GM21825 (cell line): Measurements from ENCODE around the gene FCAMR.
A peak's percentile ranks its signal among the peaks of the same experiment; 100 is the strongest.
"Not testable (repeated sequence)": the region's sequence is repeated elsewhere in the genome, so short reads cannot be mapped to it uniquely, and the experiment has no call there.

Experiments used
- ATAC-seq: cut with Tn5 transposase; IDR thresholded peaks from one replicate; pipeline ENCODE4 v1.9.1; 2021; ENCODE audit warnings: mild to moderate bottlenecking, moderate library complexity; ENCODE audit not compliant: unreplicated experiment

Gene FCAMR

DNA sequence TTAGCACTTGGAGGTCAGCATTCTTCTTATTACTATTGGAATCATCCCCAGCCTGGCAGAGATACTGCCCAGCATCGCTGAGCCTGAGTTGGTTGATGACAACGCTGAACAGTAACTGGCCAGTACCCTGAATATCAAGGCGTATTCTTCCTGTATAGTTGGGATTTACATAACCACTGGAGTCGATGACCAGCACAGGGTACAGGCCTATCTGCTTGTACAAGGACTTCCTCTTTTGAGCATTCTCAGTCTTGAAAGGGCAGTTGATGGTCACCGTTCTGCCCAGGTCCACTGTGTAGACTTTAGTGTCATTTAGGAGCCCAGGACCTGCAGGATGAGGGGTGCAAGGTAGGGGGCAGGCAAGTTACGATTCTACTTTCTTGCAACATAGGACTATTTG, 32.8 kb downstream of the FCAMR start:
- no peak for ATAC-seq

DNA sequence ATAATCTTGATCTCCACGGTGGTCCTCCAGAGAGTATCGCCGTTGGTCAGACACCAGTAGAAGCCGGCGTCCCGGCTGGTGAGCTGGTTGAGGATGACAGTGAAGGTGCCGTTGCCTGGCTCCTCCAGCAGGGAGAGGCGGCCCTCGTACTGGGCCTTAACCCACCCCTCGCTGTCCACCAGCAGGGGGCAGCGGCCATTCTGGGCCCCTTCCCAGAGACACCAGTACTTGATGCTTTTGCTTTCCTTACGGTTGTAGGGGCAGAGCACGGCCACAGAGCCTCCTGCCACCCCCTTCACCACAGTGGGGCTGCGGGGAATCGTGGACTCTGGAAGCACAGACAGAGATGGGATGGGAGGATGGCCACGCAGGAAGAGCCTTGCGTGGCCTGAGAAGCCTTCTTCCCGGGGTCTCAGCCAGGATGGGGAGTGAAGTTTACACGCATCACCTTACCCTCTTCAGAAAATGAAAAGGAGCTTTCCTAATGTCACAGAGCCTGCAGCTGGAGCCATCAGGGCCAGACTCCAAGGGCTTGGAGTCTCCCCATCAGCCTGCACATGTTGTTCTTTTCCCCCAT, 34.7 kb downstream of the FCAMR start:
- no peak for ATAC-seq

- no peak for ATAC-seq
Measured at GRCh38 chr1:206933333-206933945, 36.8 kb downstream of the FCAMR start.

DNA sequence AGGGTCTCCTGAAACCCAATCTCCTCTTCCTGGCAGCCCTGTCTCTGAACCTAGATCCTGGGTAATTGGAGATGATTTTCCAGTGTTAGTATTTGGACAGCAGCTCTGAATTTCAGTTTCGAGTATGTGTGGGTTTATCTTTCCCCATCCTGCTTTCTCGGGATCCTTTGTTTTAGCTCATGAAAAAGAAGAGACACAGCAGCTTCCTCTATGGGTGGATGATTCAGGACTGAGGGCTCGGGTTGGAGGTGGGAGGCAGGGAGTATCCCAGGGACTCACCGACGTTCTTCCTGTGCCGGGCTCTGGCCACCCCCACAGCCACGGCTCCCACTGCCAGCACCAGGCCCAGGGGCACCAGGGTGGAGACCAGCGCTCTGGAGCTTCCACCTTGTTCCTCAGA, 38.1 kb downstream of the FCAMR start:
- no peak for ATAC-seq

DNA sequence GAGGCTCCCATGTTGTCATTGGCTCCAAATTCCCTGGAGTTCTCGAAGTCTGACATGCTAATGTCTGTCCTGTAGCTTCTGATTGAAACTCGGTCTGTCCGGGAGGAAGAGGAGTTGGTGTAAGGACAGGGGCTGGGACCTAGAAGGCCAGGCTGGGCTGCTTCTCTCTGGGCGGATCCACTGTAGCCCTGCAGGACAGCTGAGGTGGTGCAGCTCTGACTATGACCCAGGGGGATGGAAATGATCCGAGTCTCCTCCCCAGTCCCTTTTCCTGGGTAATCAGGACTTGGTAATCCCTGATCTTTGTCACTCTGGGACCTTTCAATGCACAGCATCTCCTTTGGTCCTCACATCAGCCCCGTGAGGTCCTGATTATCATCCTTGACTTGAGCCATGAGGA, 38.6 kb downstream of the FCAMR start:
- ATAC-seq: no peak

DNA sequence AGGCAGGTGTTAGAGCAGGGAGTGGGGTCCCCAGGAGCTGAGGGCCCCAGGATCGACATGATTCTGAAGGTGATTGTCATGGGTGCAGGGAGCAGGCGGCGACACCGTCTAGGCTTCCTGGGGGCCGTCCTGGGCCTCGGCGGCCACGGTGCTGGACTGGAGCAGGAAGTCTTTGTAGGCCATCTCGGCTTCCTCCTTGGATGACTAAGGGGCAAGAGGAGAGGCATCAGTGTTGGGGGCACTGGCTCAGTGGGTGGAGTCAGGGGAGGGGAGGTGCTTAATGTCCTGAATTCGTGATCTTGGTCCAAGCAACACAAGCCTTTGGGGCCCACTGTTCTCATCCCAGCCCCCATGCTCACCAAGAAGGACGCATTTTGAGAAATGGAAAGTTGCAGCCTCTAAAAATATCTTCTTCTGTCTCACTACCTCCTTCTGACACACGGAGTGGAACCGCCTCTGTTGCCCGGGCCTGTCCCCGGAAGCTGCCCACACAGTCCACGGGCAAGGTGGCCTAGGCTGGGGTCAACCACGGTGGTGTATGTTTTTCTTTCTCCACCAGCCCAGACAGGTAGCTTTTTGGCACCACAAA, 40.0 kb downstream of the FCAMR start:
- peak; percentile 73 for ATAC-seq

DNA sequence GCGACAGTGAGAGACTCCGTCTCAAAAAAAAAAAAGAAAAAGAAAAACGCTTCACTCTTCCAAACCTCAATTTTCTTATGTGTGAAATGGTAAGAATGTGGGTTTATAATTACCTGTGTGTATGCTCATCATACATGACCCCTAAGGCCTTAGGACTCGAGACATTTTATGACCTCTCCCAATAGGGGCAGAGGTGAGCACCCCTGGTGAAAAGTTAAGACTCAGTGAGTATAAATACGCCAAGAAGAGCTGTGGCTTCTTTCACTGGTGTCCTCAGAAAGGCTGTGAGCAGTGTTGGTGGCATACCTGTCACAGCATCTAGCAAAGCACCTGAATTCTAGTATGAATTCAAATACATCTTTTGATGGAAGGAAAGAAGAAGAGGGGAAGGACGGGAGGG, 40.7 kb downstream of the FCAMR start:
- no peak for ATAC-seq

- ATAC-seq: no peak
Measured at GRCh38 chr1:206926286-206926685, 44.0 kb downstream of the FCAMR start.

- ATAC-seq: peak; percentile 43
Measured at GRCh38 chr1:206925106-206925736, 45.0 kb downstream of the FCAMR start.

DNA sequence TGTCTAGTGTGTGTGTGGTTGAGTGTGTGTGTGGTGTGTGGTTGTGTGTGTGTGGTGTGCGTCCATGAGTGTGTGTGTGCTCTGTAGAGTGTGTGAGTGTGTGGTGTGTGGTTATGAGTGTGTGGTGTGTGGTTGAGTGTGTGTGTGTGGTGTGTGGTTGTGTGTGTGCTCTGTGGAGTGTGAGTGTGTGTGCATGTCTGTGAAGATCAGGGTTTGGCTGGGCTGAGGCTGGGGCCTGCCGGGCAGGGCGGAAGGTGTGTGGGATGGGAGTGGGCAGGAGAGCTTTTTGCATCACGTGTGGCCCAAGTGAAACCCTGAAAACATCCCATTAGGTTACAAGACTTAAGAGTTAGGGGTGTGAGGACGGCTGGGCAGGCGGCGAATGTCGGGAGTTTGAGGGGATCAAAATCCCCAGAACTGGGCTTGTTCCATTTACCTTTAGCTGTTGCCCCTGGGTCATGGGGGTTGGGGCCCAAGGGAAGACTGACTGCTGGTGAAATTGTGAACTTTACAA, 45.6 kb downstream of the FCAMR start:
- peak; percentile 24 for ATAC-seq

- ATAC-seq: not testable (repeated sequence)
Measured at GRCh38 chr1:206923961-206924557, 46.2 kb downstream of the FCAMR start.

- peak; percentile 42 for ATAC-seq
Measured at GRCh38 chr1:206923009-206923960, 47.0 kb downstream of the FCAMR start.

DNA sequence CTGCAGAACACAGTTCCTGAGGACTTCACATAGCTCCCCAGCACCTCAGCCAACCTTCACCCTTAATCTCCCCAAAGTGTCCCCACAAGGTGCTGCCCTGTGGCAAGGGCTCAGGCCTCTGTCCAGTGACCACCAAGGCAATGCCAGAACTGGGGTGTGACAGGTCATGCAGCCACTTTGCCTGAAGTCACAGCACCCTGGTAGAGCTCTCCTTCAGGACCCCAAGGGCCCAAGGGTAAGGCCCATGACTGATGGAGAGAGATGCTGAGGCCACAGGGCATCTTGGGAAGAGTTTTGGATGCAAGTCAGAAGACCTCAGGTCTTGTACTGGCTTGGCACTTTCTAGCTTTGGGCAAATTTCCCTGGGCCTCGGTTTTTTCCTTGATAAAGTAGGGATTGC, 47.7 kb downstream of the FCAMR start:
- ATAC-seq: no peak

DNA sequence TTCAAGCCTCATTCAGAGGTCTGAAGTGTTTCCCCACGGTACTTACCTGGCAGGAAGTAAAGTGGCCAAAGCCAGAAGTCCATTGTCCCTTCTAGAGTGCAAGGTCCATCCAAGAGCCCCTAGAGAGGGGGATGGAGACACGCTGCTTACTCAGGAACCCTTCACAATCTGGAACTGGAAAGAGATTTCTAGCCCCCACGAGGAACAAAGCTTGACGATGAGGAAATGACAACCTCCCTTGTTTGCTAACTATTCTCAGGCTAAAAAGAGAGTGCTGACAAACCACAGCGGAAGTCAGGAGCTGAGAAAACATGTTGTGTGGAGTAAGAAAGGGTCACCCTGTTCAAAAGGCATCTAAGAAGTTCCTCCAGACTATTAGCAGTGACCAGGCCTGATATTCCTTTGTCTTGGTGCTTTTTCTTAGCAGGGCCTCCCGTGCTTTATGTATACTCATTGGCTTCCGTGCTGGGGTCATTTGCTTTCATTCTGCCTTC, 48.4 kb downstream of the FCAMR start, which contains the start of gene FCMR:
FCMR (minus strand) TSS at position 170 of the 494 bp plus-strand sequence; CDS start at position 83, 87 bp downstream.
- ATAC-seq: no peak

DNA sequence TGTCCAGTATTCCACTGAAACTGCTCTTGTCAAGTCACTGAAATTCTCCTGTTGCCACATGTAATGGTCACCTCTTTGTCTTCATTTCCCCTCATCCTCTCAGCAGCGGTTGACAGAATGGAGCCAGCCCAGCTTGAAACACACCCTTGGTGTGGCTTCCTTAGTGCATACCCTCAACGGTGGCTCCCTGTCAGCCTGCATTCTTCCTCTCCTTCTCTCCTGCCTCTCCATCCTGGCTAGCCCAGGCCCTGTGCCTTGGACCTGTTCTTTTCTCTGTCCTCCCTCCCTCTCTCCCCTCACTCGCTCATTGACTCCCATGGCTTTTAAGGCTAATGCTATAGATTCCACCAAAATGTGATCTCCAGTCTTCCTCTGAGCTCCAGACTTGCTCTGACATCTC, 52.2 kb downstream of the FCAMR start:
- no peak for ATAC-seq

- no peak for ATAC-seq
Measured at GRCh38 chr1:206916000-206916709, 54.1 kb downstream of the FCAMR start.

GRCh38 chr1:206915030-206915735, 55.1 kb downstream of the FCAMR start:
- no peak for ATAC-seq

DNA sequence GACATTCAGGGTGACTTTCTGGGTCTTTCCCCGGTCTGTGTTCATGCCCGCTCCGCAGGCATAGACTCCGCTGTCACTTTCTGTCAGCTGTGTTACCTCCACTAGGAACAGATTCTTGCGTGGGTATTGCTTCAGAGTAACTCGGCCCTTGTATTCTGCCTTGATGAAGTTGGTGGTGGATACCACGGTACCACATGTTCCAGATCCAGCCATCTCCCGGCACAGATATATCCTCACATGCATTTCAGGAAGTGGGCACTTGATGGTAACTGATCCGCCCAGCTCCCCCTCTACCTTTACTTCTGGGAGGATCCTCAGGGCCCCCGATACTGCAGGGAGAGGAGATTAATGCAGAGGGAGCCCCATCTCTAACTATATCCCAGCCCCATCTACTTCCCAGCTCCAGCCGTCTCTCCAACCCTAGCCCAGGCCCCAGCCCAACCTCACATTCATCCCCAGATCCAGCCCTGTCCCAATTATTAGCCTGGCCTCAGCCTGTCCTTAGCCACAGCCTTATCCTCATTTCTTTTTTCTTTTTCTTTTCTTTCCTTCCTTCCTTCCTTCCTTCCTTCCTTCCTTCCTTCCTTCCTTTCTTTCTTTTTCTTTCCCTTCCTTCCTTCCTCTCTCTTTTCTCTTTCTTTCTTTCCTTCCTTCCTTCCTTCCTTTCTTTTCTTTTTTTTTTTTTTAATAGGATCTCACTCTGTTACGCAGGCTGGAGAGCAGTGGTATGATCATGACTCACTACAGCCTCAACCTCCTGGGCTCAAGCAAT, 56.3 kb downstream of the FCAMR start:
- ATAC-seq: no peak
